SU-DHL-6 (cell line): ENCODE data around the gene PDE8B.

Source experiments
- H2AFZ ChIP-seq: fragments of 200-600 bp; sonication (generic); 2 replicates; pipeline ENCODE4 v1.6.1; 2014; ENCODE audit warnings: low read depth, mild to moderate bottlenecking, moderate library complexity, mixed read lengths, antibody characterized with exemption, low read length; ENCODE audit not compliant: severe bottlenecking
- H3F3A ChIP-seq: fragments of 200-600 bp; shearing (Covaris generic); 2 replicates; pipeline ENCODE4 v1.6.0; 2016; ENCODE audit warnings: antibody characterized with exemption, mild to moderate bottlenecking; ENCODE audit not compliant: insufficient read depth
- H3K27ac ChIP-seq: fragments of 200-600 bp; sonication (generic); 2 replicates; pipeline ENCODE4 v1.5.1; 2016; ENCODE audit warnings: low read depth, mild to moderate bottlenecking, low read length, moderate library complexity, mixed read lengths
- H3K27me3 ChIP-seq: fragments of 200-600 bp; sonication (generic), shearing (Covaris generic); 2 replicates; pipeline ENCODE4 v1.6.0; 2014; ENCODE audit warnings: mild to moderate bottlenecking, low read length
- H3K36me3 ChIP-seq: fragments of 200-600 bp; sonication (generic); 2 replicates; pipeline ENCODE4 v1.6.1; 2014; ENCODE audit warnings: mild to moderate bottlenecking, low read length, mixed read lengths
- H3K4me2 ChIP-seq: fragments of 300-600, 200-600 bp; shearing (Covaris generic), sonication (generic); 2 replicates; pipeline ENCODE4 v1.6.0; 2014; ENCODE audit warnings: low read length, low read depth, mild to moderate bottlenecking; ENCODE audit not compliant: poor library complexity, severe bottlenecking
- H3K4me3 ChIP-seq: fragments of 200-600 bp; sonication (generic); 2 replicates; pipeline ENCODE4 v1.5.1; 2014; ENCODE audit warnings: antibody characterized with exemption, low read length, mild to moderate bottlenecking, mixed read lengths; ENCODE audit not compliant: insufficient read depth, poor library complexity, severe bottlenecking
- H3K79me2 ChIP-seq: fragments of 200-600 bp; sonication (generic); 2 replicates; pipeline ENCODE4 v1.6.1; 2014; ENCODE audit warnings: mild to moderate bottlenecking, low read length, moderate library complexity; ENCODE audit not compliant: insufficient read depth
- H3K9ac ChIP-seq: fragments of 200-600 bp; sonication (generic); 2 replicates; pipeline ENCODE4 v1.7.0; 2014; ENCODE audit warnings: mild to moderate bottlenecking, low read length
- H3K9me2 ChIP-seq: fragments of 200-600 bp; sonication (generic); replicated peaks from 2 replicates; pipeline ENCODE4 v1.6.1; 2014; ENCODE audit warnings: low read length; ENCODE audit not compliant: insufficient read depth
- H3K9me3 ChIP-seq: fragments of 200-600 bp; sonication (generic); 2 replicates; pipeline ENCODE4 v1.6.1; 2014; ENCODE audit warnings: low read length, mixed read lengths; ENCODE audit not compliant: insufficient read depth
- H4K20me1 ChIP-seq: fragments of 200-600 bp; sonication (generic); 2 replicates; pipeline ENCODE4 v1.6.1; 2014; ENCODE audit warnings: low read depth, mild to moderate bottlenecking, antibody characterized with exemption, low read length, moderate library complexity, mixed read lengths
- EZH2phosphoT487 ChIP-seq: fragments of 200-600 bp; sonication (generic), shearing (Covaris generic); conservative IDR thresholded peaks from 2 replicates; pipeline ENCODE4 v1.6.1; 2018; ENCODE audit warnings: mild to moderate bottlenecking, antibody characterized with exemption, low read length, moderate library complexity, mixed read lengths
- TF ChIP-seq, protein P1 (sequence below): fragments of 200-600 bp; sonication (generic); IDR thresholded peaks from one replicate; pipeline ENCODE4 v1.5.1; 2017; ENCODE audit warnings: antibody characterized with exemption, mild to moderate bottlenecking, low read length, moderate library complexity; ENCODE audit not compliant: insufficient read depth, poor library complexity, severe bottlenecking

PDE8B gene

GRCh38 chr5:77251921-77252320, 41.4 kb downstream of the PDE8B start:
- H3K4me3 ChIP-seq, result no peak overlapping the region
- H3K27ac ChIP-seq, result no peak overlapping the region
- no peaks in the 10 kb centered on the region for H3K79me2 ChIP-seq
- H3K27me3 ChIP-seq, result no peaks in the 10 kb centered on the region
- TF ChIP-seq EZH2phosphoT487, result no peak
- TF ChIP-seq, protein P1, sequence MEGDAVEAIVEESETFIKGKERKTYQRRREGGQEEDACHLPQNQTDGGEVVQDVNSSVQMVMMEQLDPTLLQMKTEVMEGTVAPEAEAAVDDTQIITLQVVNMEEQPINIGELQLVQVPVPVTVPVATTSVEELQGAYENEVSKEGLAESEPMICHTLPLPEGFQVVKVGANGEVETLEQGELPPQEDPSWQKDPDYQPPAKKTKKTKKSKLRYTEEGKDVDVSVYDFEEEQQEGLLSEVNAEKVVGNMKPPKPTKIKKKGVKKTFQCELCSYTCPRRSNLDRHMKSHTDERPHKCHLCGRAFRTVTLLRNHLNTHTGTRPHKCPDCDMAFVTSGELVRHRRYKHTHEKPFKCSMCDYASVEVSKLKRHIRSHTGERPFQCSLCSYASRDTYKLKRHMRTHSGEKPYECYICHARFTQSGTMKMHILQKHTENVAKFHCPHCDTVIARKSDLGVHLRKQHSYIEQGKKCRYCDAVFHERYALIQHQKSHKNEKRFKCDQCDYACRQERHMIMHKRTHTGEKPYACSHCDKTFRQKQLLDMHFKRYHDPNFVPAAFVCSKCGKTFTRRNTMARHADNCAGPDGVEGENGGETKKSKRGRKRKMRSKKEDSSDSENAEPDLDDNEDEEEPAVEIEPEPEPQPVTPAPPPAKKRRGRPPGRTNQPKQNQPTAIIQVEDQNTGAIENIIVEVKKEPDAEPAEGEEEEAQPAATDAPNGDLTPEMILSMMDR, result no peak
- no peaks in the 10 kb centered on the region for H3K9me3 ChIP-seq
- no peaks in the 10 kb centered on the region for H3F3A ChIP-seq
- no peaks in the 10 kb centered on the region for H3K36me3 ChIP-seq
- H4K20me1 ChIP-seq, result no peaks in the 10 kb centered on the region
- no peaks in the 10 kb centered on the region for H3K9me2 ChIP-seq
- H3K9ac ChIP-seq, result no peak overlapping the region
- no peak overlapping the region for H3K4me2 ChIP-seq
- H2AFZ ChIP-seq, result no peak overlapping the region

DNA sequence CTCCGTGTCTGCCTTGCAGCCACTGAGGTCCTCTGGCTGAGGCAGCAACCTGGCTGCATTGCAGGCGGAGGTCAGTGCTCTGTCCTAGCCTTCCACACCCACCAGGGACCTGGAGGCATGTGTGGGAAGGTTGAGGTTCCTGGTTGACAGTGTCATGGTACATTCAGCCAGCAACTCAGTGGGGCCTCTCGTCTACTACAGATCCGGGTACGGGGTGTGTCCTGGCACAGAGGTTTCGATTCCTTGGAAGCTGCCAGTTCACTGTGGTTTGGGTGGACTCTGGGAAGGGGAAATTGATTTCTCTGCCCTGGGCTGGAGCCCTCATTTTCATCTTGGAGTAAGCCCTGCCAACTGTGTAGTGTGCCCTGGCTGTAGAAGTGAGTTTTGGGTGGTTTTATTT, 45.1 kb downstream of the PDE8B start:
- Histone ChIP-seq H3F3A (no peaks in the 10 kb centered on the region), H3K9me2 (no peaks in the 10 kb centered on the region), H3K36me3 (no peaks in the 10 kb centered on the region), H4K20me1 (no peaks in the 10 kb centered on the region), H2AFZ (no peak overlapping the region), H3K27me3 (no peaks in the 10 kb centered on the region), H3K79me2 (no peaks in the 10 kb centered on the region), H3K4me3 (no peak overlapping the region), H3K9ac (no peak overlapping the region), H3K4me2 (no peak overlapping the region), H3K27ac (no peak overlapping the region), H3K9me3 (no peaks in the 10 kb centered on the region)
- TF ChIP-seq EZH2phosphoT487, result no peak
- TF ChIP-seq, protein P1, result no peak

DNA sequence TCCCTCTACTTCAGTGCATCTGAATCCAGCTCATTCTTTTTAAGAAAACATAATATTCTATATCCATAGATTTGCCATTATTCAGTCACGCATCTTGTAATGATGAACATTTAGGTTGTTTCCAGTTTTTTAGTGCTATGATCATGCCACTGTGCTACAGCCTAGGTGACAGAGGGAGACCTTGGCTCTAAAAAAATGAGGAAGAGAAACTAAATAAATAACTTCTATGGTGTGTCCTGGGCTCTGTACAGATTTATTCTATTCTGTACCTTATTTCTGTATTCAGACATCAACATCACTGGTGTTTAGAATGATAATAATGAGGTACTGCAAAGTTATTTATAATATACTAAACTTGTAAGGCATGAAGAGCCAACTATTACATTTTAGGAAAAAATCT, 45.9 kb downstream of the PDE8B start:
- H3K9ac ChIP-seq, result no peak overlapping the region

More for the DNA sequence above, 45.9 kb downstream of the PDE8B start:
- Histone ChIP-seq H3F3A (no peaks in the 10 kb centered on the region), H4K20me1 (no peaks in the 10 kb centered on the region), H3K4me2 (no peak overlapping the region), H3K27me3 (no peaks in the 10 kb centered on the region), H2AFZ (no peak overlapping the region), H3K36me3 (no peaks in the 10 kb centered on the region), H3K9me2 (no peaks in the 10 kb centered on the region), H3K9me3 (no peaks in the 10 kb centered on the region), H3K79me2 (no peaks in the 10 kb centered on the region), H3K27ac (no peak overlapping the region), H3K4me3 (no peak overlapping the region)
- TF ChIP-seq EZH2phosphoT487, result no peak
- TF ChIP-seq, protein P1, result no peak
